ENCODE results near the gene ZG16B. TPM values are rescaled to one million over a fixed set of nuclear protein-coding genes. Genes with fewer than 3 reads are reported as not detected.
A peak's percentile ranks its signal among the peaks of the same experiment; 100 is the strongest.

Gene ZG16B
- total RNA-seq, 1 experiment from 2014 or later, result not detected

- intact Hi-C loops (cut with micrococcal nuclease; ENCODE audit: unreplicated experiment), result no loop called here
- H3K27ac ChIP-seq (ENCODE audit: low read depth, low read length, poor library complexity, severe bottlenecking), result no peak overlapping the region
- DNase-seq (ENCODE audit: low spot score), result no peak
- H3K4me3 ChIP-seq (ENCODE audit: low read depth, low read length, poor library complexity, severe bottlenecking), result no peak overlapping the region
- TF ChIP-seq EZH2 (IDR thresholded peaks at IDR 0.05; ENCODE audit: borderline replicate concordance, low read depth, low read length, poor library complexity, severe bottlenecking), result no peak
- no peak for TF ChIP-seq CTCF (conservative IDR thresholded peaks at IDR 0.05; ENCODE audit: low read depth, low read length)
- BruUV-seq (replicated peaks), result no TSS peak
- ChIA-PET CTCF (no interaction called here), POLR2A (ENCODE audit: low non-redundant PET) (no interaction called here)
- H3K4me1 ChIP-seq (ENCODE audit: insufficient read depth, low read length, poor library complexity, severe bottlenecking), result peaks cover 9% of the 10 kb centered on the region
- no peaks in the 10 kb centered on the region for H3K27me3 ChIP-seq (replicated peaks; ENCODE audit: insufficient read depth, low read depth, low read length, poor library complexity)
- H3K36me3 ChIP-seq (ENCODE audit: insufficient read depth, low read length, poor library complexity, severe bottlenecking), result no peaks in the 10 kb centered on the region
- H3K9me3 ChIP-seq (ENCODE audit: low read depth, low read length, poor library complexity, severe bottlenecking), result no peaks in the 10 kb centered on the region
Observed at GRCh38 chr16:2814551-2815298, 15.4 kb upstream of the ZG16B start.

- DNase-seq (ENCODE audit: low spot score), result no peak
- BruUV-seq (replicated peaks), result no TSS peak
- H3K9me3 ChIP-seq (ENCODE audit: low read depth, low read length, poor library complexity, severe bottlenecking), result no peaks in the 10 kb centered on the region
- intact Hi-C loops (cut with micrococcal nuclease; ENCODE audit: unreplicated experiment), result no loop called here
- H3K36me3 ChIP-seq (ENCODE audit: insufficient read depth, low read length, poor library complexity, severe bottlenecking), result no peaks in the 10 kb centered on the region
- no peak for TF ChIP-seq CTCF (conservative IDR thresholded peaks at IDR 0.05; ENCODE audit: low read depth, low read length)
- TF ChIP-seq EZH2 (IDR thresholded peaks at IDR 0.05; ENCODE audit: borderline replicate concordance, low read depth, low read length, poor library complexity, severe bottlenecking), result no peak
- CTCF ChIA-PET, result no interaction called here
- no peak overlapping the region for H3K4me3 ChIP-seq (ENCODE audit: low read depth, low read length, poor library complexity, severe bottlenecking)
- no peak overlapping the region for H3K27ac ChIP-seq (ENCODE audit: low read depth, low read length, poor library complexity, severe bottlenecking)
- peaks cover 9% of the 10 kb centered on the region for H3K4me1 ChIP-seq (ENCODE audit: insufficient read depth, low read length, poor library complexity, severe bottlenecking)
- no peaks in the 10 kb centered on the region for H3K27me3 ChIP-seq (replicated peaks; ENCODE audit: insufficient read depth, low read depth, low read length, poor library complexity)
- POLR2A ChIA-PET (ENCODE audit: low non-redundant PET), result no interaction called here
Observed at GRCh38 chr16:2815299-2815771, 14.8 kb upstream of the ZG16B start.

- H3K4me3 ChIP-seq (ENCODE audit: low read depth, low read length, poor library complexity, severe bottlenecking), result no peak within 1 kb of the TSS
- CTCF ChIA-PET, result no interaction called here
- intact Hi-C loops (cut with micrococcal nuclease; ENCODE audit: unreplicated experiment), result no loop called here
- no peaks in the 10 kb centered on the region for H3K36me3 ChIP-seq (ENCODE audit: insufficient read depth, low read length, poor library complexity, severe bottlenecking)
- DNase-seq (ENCODE audit: low spot score), result no peak
- 0 out of 2 replicates have a peak, but pooled peaks have one; percentile 12 for TF ChIP-seq CTCF (conservative IDR thresholded peaks at IDR 0.05; ENCODE audit: low read depth, low read length)
- TF ChIP-seq EZH2 (IDR thresholded peaks at IDR 0.05; ENCODE audit: borderline replicate concordance, low read depth, low read length, poor library complexity, severe bottlenecking), result no peak
- H3K27me3 ChIP-seq (replicated peaks; ENCODE audit: insufficient read depth, low read depth, low read length, poor library complexity), result no peaks in the 10 kb centered on the region
- BruUV-seq (replicated peaks), result no TSS peak
- no peak within 1 kb of the TSS for H3K27ac ChIP-seq (ENCODE audit: low read depth, low read length, poor library complexity, severe bottlenecking)
- no peaks in the 10 kb centered on the region for H3K9me3 ChIP-seq (ENCODE audit: low read depth, low read length, poor library complexity, severe bottlenecking)
- peaks cover 7% of the 10 kb centered on the region for H3K4me1 ChIP-seq (ENCODE audit: insufficient read depth, low read length, poor library complexity, severe bottlenecking)
- POLR2A ChIA-PET (ENCODE audit: low non-redundant PET), result no interaction called here
Observed at GRCh38 chr16:2816751-2817339, 13.3 kb upstream of the ZG16B start, which contains the start of gene PRSS21. Gene PRSS21, plus strand, starts transcription at chr16:2817237. Its CDS starts 32 bp downstream, at chr16:2817269.
